Stimulated activated CD8-positive, alpha-beta memory T cell treated with anti-CD3 and anti-CD28 coated beads, Interleukin-4, amount 100 ng/mL, for 24 hours (primary cell): Measurements from ENCODE around the gene BIRC7.
"Not testable (repeated sequence)": the region's sequence is repeated elsewhere in the genome, so short reads cannot be mapped to it uniquely, and the experiment has no call there.

Experiments used
- DNase-seq: peaks from one replicate; pipeline ENCODE4 v3.0.0-alpha.2; 2020; ENCODE audit warnings: low read depth

Gene BIRC7

DNA sequence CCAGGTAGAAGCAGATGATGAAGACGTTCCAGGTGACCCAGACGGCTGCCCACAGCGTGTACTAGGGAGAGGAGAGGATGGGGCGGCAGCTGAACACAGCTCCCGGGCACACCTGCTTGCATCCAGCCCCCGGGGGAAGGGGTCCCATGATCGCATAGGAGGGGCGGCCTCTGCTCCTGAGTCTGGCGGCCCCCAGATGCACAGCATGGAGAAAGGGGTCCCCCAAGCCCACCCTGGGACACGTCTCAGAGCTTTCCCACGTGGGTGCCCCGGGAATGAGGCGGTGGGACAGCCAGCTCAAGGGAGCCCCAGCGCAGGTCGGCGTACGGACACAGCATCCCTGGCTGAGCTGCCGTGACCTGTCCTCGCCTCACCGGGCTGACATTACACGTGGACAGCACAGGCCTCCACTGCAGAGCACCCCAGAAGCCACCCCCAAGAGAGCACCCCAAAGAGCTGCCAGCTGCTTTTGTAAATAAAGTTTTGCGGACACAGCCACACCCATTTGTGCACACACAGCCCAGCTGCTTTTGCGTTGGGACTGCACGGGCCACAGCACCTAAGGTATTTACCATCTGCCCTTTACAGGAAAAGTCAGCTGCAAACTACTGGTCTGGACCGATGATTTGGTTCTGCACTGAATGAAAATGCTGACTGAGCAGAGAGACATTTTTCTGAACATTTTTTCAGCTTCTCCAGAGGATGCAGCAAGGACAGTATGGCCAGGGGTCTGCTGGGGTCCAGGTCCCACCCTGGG, 13.3 kb downstream of the BIRC7 start:
- no peak for DNase-seq

DNA sequence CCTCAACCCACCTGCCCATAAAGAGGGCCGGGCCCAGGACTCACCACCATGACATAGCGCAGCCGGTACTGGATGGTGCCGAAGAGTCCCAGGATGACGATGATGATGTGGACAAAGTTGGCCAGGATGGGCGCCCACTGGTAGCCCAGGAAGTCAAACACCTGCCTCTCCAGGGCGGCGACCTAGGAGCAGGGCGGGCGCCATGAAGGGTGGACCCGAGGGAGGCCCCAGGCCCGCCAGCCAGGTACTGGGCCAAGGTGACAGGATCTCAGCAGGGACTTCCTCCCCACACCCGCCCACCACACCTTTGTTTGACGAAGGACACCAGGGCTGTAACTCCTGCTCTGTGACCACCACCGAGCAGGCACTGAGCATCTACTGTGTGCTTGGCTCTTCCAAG, 14.2 kb downstream of the BIRC7 start:
- no peak for DNase-seq

DNA sequence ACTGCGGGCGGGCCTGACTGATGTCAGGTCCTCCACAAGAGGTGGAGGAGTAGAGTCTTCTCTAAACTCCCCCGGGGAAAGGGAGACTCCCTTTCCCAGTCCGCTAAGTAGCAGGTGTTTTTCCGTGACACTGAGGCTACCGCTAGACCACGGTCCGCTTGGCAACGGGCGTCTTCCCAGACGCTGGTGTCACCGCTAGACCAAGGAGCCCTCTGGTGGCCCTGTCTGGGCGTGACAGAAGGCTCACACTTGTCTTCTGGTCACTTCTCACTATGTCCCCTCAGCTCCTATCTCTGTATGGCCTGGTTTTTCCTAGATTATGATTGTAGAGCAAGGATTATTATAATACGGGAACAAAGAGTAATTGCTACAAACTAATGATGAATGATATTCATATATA, 15.6 kb downstream of the BIRC7 start:
- not testable (repeated sequence) for DNase-seq

DNA sequence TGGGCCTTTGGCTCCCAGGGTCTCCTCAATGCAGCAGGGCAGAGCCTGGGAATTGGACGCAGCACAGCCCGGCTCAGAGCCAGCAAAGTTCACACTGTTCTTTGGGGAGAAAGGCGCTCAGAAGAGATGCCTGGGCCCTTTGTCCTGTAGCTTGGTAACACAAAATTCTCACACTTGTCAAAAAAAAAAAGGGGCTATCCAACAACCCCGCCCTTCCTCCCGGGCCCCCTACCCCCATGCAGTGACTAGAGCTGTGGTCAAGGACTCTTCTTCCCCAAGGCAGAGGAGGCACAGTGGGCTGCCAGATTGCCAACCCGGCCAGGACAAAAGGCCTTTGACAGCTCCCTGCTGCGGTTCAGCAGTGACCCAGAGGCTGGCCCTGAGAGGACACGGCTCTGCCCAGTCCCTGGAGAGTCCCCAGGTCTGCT, 16.6 kb downstream of the BIRC7 start:
- DNase-seq: no peak

DNA sequence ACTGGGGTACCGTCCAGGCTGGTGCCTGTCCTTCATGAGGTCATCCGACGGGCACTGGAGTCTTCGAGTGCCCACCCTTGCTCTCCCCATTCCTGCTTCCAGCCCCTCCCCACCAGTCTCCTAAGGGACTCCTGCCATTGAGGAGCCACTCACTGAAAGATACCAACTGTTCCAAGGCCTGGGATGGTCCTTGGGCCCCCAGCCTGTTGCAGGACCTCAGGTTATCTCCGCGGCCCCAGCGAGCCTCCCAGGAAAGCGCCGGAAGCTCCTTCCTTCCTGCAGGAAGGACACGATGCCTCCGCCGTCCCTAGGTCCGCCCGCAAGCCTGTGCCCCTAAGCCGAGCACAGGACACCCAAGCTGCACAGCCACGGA, 17.3 kb downstream of the BIRC7 start:
- DNase-seq: no peak

DNA sequence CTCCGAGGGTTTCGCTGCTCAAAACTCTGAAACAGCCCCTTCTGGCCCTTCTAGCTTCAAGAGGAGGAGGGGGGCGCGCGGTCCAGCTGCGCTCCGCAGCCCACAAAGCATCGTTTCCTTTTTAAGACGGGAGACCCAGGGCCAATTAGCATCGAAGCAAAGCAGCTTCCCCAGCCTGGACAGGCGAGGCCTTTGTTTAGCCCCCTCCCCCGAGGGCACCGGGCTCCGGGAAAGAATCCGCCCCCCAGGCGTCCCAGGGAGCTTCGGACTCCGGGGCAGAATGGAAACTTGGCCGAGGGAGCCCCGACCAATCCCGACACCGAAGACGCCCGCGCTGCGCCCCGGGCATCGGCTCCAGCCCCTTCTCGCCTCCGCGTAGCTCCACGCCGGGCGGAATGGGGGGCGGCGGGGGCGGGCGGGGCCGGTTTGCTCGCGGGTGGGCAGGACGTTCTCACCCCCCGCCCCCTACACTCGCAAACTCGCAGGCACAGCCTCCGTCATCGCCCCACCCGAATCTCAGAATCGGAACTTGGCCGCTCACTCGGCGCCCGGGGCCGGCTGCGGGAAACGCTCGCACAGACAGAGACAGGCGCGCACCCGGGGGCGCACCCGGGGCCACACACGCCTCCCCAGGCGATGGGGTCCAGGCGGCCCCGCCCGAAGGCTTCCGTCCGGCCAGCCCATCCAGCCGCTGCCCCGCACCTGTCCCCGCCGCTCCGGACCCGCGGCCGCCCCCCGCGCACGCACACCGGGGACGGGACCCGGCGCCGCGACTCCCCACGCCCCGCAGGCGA, 17.9 kb downstream of the BIRC7 start:
- no peak for DNase-seq

DNA sequence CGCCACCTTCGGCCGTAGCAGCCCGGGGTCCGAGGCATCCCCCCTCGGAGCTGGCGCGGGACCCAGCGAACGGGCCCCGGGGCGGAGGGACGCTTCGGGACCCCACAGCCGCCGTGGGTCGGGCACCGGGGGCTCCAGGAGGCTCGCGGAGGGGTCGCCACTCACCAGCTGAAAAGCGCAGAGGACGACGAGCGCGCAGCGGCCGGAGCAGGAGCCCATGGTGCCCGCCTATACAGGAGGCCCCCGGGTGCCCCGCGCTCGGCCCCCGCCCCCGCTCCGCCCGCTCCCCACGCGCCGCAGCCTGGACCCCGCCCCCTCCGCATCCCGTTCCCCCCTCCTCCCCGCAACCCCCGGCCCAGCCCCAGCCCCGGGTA, 18.5 kb downstream of the BIRC7 start, which contains the start of gene NKAIN4:
Gene NKAIN4 (minus strand): TSS at position 232 of the 374 bp plus-strand sequence. CDS start 13 bp downstream, at position 219.
- no peak for DNase-seq

DNA sequence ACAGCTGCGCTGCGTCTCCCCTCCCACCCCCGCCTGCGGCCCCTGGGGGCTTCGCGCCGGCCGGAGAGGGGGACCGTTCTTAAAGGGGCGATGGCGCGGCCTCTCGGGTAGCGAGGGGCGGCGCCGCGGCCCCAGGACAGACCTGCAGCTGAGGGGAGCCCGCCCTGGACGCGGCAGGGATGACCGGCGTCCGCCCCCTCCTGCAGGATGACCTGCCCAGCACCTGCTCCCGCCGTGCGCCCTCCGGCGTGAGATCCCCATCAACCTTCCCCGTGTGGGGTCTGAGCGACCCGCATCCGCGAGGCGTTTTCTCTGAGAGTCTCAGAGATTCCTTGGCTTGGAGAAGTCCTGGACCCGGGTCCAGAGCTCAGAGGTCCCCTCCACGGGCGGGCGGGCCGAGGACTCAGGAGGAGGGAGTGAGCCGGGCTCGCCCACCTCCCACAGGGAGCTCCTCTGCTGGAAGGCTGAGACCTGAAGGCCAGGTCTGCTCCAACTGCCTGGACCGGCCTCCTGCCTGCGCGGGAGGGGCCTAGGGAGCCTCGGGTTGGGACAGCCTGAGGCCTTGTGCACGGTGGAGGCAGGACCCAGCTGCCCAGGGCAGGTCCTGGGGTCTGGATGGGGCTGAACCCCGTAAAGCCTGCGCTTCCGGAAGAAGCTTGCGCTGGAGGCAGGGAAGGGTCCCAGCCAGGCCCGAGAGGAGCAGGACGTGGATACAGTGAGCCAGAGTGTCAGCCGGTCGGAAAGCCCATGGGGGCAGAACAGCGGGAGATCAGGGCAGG, 19.1 kb downstream of the BIRC7 start:
- DNase-seq: no peak

DNA sequence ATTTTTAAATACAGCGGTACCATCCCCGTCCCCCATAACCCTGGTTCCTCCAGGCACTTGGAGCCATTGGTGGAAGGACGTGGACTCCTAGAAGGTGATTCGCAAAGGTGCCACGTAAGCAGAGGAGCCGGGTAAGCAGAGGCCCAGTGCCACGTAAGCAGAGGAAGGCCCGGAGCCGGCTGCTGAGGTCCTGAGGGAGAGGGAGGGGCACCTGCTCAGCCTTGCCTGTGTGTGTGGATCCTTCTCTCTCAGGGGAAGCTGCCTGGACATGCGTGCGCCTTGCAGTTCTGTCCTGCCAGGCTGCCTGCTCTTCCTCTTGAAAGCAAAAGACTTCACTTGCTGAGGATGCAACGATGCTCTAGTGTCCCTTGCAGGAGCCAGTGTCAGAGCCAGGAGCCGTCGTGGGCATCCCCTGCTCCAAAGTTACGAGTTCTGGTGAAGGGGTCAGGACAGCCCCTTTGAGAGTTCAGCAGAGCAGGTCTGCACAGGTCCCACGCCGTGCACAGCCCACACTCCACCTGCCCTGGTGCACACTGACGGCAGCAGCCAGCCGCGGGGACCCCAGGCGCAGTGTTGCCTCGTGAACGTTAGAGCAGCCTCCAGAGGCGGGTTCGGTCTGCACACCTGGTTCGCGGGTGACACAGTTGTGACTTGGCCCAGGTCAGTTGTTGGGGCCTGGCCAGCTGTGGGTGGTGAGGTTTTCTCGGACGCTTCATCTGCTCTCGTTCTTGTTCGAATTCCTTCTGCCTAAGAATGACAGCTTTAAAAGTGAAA, 20.4 kb downstream of the BIRC7 start:
- no peak for DNase-seq

DNA sequence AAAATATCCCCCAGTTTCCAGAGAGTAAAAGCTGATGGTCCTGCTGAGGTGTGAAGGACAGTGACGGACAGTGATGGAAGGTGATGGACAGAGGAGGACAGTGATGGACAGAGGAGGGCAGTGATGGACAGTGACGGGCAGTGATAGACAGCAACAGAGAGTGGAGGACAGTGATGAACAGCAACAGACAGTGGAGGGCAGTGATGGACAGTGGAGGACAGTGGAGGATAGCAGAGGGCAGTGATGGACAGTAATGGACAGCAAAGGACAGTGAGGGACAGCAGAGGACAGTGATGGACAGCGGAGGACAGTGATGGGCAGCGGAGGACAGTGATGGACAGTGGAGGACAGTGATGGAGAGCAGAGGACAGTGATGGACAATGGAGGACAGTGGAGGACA, 21.2 kb downstream of the BIRC7 start:
- DNase-seq: no peak

DNA sequence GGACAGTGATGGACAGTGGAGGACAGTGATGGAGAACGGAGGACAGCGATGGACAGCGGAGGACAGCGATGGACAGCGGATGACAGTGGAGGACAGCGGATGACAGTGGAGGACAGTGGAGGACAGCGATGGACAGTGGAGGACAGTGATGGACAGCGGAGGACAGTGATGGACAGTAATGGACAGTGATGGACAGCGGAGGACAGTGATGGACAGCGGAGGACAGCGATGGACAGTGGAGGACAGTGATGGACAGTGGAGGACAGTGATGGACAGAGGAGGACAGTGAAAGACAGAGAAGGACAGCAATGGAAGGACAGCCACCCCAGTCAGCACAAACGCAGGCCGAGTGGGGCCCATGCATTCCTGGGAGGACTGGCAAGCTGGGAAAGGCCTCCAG, 21.9 kb downstream of the BIRC7 start:
- no peak for DNase-seq

DNA sequence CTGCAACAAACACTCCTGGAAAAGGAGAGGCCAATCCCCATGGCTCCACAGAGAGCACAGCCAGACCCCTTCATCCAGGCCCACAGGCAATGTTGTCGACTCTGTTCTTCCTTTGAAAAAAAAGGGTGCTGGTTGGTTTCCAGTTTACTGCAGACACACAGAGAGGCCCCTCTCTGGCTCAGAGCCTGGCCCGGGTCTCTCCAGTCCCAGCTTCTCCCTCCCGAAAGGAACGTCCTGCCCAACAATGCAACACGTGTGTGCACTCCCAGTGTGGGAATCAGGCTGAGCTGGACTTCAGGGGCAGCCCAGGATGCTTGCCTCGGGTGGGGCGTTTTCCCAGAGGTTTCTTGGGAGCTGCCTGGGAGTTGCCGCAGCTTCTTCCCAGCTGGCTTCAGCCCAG, 23.1 kb downstream of the BIRC7 start:
- no peak for DNase-seq

DNA sequence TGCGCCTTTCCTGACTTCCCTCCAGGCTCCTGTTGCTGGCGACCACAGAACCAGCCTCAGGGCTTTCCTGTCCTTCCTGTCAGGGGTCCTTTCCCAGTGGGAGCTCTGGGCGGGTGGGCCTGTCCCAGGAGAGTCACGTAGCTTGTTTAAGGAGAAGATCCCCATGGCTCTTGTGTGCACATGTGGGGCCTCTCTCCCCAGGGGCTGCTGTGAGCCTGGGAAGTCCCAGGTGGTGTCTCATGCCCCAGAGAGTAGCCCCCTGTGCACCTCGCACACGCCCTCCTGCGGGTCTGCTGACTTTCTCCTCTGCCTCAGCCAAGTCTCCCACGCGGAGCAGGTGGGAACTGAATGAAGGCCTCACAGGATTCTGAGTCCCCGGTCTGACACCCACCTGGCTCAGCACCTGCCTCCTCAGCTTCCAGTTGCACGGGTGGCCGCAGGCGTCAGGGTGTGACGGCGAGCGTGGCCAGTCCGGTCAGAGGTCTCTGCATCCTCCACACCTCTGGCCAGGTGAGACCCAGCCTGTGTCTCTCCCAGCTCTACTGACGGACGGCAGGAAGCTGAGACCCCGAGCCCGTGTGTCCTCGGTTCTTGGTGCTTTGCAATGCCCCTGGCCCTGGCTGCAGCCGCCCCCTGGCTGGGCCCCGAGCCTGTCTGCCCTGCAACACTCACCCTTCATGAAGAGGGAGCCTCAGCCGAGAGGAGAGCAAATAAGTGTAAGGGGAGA, 24.2 kb downstream of the BIRC7 start:
- DNase-seq: no peak

DNA sequence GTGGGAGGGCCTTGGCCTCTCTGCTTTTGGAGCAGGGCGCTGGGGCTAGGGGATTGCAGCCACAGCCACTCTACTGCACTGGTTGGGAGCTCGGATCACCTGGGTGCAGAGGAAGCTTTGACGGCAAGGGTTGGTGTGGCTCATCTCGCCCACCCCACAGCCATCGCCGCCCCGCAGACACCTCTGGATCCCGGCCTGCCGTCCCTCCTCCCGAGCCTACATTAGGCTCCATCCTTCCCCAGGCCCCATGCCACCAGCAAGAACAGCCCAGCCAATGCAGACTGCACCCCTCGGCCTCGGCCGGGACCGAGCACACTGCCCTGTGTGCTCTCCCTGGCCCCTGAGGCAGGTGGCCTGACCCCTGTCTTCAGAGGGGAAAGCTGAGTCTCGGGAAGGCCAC, 24.8 kb downstream of the BIRC7 start:
- DNase-seq: no peak

DNA sequence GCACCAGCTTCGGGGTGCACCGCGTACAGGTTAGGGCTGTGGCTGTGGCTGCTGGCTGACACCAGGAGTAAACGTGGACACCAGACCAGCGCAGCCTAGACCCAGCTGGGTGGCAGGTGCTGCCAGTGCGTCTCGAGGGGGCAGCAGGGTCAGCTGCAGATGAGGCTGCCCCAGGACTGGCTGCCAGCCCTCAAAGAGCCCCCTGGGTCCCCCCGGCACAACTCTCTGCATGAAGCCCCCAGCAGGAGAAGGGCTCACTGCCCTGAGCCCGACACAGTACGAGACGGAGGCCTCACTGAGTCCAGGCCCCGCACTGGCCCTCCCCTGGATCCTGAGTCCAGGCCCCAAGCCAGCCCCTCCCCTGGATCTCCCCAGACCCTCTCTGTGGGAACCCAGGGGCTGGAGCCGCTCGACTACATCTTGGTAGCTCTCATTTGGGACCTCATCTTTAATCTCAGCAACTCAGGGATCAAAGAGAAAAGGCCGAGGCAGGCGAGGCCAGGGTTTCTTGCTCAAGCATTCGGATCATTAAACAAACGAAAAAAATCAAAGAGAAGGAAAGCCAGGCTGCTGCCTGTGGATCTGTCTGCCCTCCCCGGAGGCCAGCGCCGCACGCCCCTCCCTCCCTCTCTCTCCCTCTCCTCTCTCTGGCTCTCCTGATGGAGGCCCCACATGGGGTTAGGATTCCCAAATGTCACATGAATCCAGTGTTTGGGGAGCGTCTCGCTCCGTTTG, 25.5 kb downstream of the BIRC7 start:
- no peak for DNase-seq

DNA sequence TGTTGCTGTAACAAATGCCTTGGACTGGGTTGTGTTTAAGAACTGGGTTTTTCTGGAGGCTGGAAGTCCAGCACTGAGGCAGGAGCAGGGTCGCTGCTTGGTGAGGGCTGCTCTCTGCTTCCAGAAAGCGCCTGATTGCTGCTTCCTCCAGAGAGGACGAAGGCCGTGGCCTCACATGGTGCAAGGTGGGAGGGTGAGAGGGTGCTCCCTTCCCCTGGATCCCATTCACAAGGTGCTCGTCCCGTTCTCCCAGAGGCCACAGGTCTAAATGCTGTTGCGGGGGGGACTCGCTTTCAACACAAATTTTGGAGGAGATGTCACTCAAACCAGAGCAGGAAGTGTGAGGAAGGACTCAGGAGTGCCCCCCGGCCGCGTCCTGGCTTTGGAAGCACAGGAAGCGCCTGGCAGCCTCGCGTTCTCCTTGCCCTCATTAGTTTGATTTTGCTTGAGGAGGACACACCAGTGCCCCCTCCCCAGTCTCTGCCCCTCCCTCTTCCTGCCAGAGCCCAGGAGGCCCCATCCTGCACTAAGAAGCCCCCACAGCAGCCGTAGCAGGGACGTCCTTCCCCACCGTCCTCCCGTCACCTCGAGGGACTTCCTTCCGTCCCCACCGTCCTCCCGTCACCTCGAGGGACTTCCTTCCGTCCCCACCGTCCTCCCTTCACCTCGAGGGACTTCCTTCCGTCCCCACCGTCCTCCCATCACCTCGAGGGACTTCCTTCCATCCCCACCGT, 26.3 kb downstream of the BIRC7 start:
- DNase-seq: no peak

DNA sequence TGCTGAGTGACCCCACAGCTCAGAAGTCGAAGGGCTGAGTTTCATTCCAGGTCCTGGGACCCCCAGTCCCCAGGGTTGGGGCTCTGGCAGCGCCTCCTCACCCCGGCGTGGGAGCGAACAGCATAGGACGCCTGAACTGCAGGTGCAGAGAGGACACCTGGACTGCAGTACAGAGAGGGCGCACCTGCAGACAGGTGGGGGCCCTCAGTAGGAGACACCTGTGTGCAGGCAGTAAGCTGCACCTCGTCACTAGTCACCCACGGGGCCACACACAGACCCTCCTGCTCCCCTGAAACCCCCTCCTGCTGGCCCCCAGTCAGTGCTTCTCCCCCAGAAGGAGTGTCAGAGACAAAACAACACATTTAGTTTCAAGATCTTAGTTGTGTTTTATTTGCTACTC, 27.1 kb downstream of the BIRC7 start:
- no peak for DNase-seq

DNA sequence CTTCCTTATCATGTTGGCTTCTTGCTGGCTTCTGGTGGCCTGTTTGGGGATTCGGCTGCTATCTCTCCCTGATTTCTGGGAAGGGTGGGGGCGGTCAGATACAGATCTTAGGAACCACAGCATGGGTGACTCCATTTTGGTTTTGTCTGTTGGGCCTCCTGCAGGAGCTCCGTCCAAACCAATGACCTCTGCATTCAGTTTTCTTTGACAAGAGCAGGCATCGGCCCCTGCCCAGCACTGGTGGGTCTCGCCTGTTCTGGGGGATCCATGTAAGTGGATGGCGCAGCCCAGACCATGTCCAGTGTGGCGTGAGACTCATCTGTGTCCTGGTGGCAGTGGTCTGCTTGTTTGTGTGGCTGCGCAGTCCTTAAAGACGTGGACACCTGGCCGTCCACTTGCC, 28.3 kb downstream of the BIRC7 start:
- no peak for DNase-seq

DNA sequence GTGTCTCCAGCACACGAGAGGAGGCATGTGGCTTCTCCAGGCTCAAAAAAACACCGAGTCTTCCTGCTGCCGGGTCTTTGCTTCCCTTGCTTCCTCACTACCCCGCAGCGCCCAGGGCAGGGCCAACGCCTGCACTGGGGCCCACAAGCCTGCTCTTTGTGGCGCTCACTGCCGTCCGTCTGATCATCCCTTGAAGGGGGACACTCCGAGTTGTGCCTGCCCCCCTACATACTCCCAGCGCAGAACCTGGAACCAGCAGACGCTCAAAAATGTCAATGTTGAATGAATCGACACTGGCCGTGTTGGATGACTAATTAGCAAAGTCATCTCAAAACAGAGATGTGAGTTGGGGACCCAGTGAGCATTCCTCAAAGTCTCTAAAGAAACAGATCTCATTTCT, 28.8 kb downstream of the BIRC7 start:
- no peak for DNase-seq
